Uterus (tissue), 2 donors: ENCODE measurements around the gene BICDL2.

Experiments
- POLR2A ChIP-seq, 2 donors: fragments of 450-650 bp; IDR thresholded peaks; one replicate each; pipeline ENCODE4 v1.6.1; 2016; ENCODE audit warnings: antibody characterized with exemption in 2 of 2, mild to moderate bottlenecking in 1 of 2, moderate library complexity in 1 of 2
- TF ChIP-seq, protein P1 (sequence below), 4 experiments: fragments of 200-600 bp in 2 of 4; fragments of 450-650 bp in 2 of 4; sonication (generic) in 2 of 4; IDR thresholded peaks; one replicate each; pipeline ENCODE4 v1.5.1; 2016 to 2019; ENCODE audit warnings: antibody characterized with exemption in 4 of 4, mild to moderate bottlenecking in 2 of 4, moderate library complexity in 1 of 4

DNA sequence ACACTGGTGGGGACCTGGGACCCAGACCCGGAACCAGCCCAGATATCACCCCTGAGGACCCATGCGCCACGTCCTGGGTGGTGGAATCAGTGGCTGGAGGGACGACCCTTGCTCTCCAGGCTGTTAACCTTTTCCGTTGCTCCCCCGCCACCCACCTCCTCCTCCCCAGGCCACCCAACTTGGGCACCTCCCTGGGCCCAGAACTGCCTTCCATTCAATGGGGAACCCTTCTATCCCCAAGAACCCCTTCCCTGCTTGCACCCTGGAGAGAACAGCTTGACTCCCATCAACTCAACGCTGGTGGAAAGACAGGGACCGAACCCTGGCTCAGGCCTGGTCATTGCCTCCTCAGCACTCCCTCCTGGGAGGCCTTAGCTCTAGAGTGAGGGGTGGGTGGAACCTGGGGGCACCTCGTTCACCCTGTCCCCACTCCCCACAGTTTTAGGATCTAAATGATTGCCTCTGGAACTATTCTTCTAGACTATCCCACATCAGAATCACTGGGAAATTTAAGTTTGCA lies 23.0 kb upstream of the BICDL2 start:
- TF ChIP-seq, protein P1, sequence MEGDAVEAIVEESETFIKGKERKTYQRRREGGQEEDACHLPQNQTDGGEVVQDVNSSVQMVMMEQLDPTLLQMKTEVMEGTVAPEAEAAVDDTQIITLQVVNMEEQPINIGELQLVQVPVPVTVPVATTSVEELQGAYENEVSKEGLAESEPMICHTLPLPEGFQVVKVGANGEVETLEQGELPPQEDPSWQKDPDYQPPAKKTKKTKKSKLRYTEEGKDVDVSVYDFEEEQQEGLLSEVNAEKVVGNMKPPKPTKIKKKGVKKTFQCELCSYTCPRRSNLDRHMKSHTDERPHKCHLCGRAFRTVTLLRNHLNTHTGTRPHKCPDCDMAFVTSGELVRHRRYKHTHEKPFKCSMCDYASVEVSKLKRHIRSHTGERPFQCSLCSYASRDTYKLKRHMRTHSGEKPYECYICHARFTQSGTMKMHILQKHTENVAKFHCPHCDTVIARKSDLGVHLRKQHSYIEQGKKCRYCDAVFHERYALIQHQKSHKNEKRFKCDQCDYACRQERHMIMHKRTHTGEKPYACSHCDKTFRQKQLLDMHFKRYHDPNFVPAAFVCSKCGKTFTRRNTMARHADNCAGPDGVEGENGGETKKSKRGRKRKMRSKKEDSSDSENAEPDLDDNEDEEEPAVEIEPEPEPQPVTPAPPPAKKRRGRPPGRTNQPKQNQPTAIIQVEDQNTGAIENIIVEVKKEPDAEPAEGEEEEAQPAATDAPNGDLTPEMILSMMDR (IDR thresholded peaks at IDR 0.05), result no peak
- TF ChIP-seq POLR2A (IDR thresholded peaks at IDR 0.05), result no peak
